Spleen (tissue), 7 donors: Measurements from ENCODE around the gene SATB1.

Source experiments
- POLR2A ChIP-seq, 3 donors: fragments of 450-650 bp; IDR thresholded peaks; one replicate each; pipeline ENCODE4 v1.5.1; 2017; ENCODE audit warnings: antibody characterized with exemption in 3 of 3, mild to moderate bottlenecking in 1 of 3
- TF ChIP-seq, protein P1 (sequence below), 11 experiments: fragments of 200-600 bp in 7 of 11; fragments of 450-650 bp in 4 of 11; sonication (generic) in 4 of 11; IDR thresholded peaks in 8 of 11; conservative IDR thresholded peaks in 3 of 11; 1 replicate in 7 of 11; 2 replicates in 4 of 11; pipeline versions ENCODE4 v1.4.0 to v1.8.0; 2016 to 2021; ENCODE audit warnings: antibody characterized with exemption in 11 of 11, inconsistent platforms in 4 of 11, mild to moderate bottlenecking in 1 of 11
- donor health status: DM: no; HTN: no; CAD: no; lungs with moderate emphysema.
- donor health status: DM: no; HTN: no; CAD: no.
- donor health status: DM: no; HTN: no; CAD: no.

DNA sequence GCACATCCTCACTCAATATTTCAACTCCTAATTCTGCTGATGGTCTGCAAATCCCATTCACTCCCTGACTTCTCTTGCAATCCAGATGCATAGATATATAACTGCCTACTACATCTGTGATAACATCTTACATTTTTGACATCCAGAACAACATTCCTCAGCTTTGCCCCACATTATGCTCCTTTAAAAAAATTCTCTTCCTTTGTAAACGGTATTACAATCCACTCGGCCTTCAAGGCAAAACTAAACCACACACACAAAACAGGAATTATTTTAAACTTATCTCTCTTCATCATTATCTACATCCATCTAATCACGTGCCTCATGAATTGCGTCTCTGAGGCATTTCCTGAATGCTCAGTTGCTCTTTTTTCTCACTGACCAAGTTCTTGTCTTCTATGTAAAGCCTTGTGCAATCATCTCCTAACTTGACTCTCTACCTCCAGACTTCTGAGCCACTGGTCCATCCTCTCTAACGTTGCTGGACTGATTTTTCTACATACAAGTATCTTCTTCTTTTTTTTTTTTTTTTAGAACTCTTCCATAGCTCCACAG is 117.0 kb downstream of the SATB1 start:
- TF ChIP-seq, protein P1, sequence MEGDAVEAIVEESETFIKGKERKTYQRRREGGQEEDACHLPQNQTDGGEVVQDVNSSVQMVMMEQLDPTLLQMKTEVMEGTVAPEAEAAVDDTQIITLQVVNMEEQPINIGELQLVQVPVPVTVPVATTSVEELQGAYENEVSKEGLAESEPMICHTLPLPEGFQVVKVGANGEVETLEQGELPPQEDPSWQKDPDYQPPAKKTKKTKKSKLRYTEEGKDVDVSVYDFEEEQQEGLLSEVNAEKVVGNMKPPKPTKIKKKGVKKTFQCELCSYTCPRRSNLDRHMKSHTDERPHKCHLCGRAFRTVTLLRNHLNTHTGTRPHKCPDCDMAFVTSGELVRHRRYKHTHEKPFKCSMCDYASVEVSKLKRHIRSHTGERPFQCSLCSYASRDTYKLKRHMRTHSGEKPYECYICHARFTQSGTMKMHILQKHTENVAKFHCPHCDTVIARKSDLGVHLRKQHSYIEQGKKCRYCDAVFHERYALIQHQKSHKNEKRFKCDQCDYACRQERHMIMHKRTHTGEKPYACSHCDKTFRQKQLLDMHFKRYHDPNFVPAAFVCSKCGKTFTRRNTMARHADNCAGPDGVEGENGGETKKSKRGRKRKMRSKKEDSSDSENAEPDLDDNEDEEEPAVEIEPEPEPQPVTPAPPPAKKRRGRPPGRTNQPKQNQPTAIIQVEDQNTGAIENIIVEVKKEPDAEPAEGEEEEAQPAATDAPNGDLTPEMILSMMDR (IDR thresholded peaks at IDR 0.05 in 8 of 11, conservative IDR thresholded peaks at IDR 0.05 in 3 of 11) = no peak
- TF ChIP-seq POLR2A (IDR thresholded peaks at IDR 0.05) = no peak
